ENCODE data around the gene RPH3AL.
"Not testable (repeated sequence)": the region's sequence is repeated elsewhere in the genome, so short reads cannot be mapped to it uniquely, and the experiment has no call there.

RPH3AL gene

DNA sequence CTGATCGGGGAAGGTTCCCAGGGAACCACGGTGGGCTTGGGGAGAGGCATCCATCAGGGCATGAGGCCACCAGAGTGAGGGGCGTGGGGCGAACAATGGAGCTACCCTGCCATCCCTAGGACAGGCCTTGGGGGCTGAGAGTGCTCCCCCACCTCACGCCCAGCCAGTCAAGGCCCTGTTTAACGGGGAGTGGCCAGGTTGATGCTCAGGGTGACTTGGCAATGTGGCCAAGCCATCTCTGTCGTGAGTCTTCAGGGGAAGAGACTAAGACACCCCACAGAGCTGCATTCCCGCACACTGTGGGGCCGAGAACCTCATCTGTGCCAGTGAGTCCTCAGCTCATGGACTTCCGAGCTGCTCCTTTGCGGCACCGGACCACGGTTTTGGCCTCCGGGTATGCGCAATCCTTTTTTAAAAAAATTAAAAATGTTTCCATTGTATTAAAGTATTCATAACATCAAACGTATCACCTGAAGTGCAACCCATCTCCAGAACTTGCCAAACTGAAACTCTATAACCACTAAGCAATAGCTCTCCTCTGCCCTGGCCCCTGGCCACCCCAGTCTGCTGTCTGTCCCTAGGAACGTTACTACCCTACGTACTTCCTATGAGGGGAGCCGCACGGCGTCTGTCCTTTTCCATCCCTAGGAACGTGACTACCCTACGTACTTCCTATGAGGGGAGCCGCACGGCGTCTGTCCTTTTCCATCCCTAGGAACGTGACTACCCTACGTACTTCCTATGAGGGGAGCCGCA lies 99.3 kb downstream of the RPH3AL start:
- no peak for DNase-seq

DNA sequence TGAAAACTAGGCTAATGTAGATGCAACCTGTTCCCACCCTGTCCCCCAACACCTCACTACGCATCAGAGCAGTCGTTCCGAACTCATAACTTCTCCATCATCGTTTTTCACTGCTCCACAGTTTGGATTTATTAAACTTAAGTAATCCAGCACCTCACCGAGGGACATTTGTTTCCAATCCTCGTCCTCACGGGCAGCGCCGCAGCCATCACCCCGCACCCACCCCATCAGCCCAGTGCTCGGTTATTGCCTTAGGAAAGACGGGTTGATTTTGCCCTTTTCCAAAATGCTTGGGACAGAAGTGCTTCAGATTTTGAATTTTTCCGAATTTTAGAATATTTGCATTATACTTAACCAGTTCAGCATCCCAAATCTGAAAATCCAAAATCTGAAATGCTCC lies 100.2 kb downstream of the RPH3AL start:
- no peak for DNase-seq

DNA sequence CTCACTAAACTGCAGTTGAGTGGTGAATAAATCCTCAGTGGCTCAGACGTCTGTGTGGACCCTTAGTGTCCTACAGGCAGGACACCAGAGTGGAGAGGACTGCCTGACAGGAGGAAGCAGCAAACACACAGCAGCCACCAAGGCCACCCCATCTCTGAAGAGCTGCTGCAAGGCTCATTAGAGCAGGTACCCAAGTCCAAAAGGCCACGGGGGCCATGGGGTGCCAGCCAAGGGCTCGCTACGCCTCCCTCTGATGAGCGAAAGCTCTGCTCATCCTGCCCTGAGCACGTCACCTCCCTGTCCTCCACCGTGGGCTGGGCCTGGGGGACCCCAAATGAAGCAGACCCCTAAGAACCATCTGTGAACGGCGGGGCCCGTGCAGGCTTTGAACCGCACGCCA lies 101.1 kb downstream of the RPH3AL start:
- DNase-seq: no peak

DNA sequence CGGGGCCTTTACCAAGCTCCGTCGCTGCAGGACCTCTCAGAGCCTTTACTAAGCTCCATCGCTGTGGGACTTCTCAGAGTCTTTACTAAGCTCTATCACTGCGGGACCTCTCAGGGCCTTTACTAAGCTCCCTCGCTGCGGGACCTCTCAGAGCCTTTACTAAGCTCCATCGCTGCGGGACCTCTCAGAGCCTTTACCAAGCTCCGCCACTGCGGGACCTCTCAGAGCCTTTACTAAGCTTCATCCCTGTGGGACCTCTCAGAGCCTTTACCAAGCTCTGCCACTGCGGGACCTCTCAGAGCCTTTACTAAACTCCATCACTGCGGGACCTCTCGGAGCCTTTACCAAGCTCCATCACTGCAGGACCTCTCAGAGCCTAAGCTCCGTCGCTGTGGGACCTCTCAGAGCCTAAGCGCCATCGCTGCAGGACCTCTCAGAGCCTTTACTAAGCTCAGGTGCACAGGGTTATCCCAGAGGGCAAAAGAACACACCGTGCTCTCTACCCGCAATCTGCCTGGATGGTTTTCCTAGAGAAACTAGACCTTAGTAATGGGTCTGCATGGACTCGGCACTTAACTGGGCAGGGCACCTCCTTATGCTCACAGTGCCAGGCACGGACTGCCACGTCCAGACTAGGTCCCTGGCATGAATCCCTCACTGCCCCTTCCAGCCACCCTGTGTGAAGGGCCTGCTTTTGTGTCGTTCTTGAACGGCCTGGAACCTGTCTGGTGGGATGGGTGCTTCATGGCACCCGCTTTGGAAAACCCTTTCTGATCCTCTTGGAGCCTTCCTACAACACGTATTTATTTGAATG lies 101.9 kb downstream of the RPH3AL start:
- no peak for DNase-seq

DNA sequence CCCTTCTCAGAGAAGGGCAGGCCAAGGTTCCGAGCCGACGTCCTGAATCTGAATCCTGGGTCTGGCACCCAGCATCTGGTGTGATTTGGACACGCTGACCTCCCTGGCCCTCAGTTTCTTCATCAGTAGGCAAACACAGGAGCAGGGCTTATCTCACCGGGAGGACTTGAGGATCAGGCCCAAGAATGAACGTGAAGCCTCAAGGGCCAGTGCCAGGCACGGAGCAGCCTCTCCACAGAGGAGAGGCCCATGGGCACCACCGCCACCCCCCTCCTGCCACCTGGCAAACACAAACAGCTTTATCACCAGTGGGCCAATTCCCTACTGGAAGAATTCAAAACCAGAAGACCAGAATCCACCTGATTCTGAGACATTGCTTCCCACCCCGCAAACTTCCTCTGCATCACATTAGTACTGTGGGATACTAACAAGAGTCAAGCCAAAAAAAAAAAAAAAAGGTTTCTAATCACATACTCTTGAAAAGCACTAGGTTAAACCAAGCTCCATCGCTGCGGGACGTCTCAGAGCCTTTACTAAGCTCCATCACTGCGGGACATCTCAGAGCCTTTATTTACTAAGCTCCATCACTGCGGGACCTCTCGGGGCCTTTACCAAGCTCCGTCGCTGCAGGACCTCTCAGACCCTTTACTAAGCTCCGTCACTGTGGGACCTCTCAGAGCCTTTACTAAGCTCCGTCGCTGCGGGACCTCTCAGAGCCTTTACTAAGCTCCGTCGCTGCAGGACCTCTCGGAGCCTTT lies 103.2 kb downstream of the RPH3AL start:
- no peak for DNase-seq

DNA sequence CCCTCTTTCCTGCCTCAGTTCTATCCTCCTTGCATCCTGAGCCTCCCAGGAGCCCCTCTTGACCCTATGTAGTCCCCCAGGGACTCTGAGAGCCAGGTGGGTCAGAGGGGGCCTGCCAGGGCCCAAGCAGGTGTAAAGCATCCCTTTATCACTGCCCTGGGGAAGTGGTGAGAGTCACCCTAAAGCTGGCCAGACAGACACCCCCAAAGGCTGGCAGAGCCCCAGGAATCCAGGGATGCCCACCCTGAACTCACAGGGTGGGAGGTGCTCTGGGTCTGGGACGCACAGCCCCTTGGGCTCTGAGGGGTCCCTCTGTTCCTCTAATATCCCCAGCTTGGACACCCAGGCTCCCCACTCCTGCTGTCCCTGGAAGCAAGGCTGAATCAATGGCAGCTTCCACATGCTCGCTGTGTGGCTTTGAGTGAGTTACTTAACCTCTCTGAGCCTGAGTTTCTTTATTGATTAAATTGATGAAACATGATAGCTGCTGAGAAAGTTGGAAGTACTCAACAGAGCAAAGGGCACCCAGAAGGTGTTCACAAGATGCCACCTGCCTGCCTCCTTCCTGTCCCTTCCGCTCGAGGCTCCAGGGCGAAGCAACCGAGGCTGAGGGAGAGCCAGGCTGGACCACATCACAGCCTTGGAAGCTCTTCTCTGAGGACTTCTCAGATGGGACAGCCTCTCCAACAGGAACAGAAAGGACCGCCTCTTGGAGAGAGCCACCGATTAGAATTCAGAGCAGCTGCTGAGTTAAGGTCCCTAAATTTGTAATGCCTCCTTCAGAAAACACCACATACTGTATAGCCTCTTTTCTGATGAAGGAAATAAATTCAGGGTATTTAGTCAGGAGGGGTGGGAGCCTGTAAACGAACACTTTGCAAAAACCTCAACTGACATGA lies 104.0 kb downstream of the RPH3AL start:
- no peak for DNase-seq

DNA sequence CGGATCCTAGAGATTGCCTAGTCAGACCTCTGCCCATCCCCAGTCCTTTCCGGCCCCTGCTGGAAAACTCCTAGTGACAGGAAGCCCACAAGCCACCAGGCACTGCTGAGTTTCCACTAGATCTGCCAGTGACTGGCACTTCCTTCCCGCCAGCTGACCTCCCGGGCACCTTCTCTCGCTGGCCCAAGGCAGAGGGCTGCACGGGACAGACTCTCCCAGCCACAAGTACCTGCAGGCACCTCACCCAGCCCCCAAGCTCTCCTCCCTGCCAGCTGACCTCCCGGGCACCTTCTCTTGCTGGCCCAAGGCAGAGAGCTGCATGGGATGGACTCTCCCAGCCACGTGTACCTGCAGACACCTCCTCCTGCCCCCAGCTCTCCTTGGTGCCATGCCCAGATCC lies 104.8 kb downstream of the RPH3AL start:
- DNase-seq: no peak

DNA sequence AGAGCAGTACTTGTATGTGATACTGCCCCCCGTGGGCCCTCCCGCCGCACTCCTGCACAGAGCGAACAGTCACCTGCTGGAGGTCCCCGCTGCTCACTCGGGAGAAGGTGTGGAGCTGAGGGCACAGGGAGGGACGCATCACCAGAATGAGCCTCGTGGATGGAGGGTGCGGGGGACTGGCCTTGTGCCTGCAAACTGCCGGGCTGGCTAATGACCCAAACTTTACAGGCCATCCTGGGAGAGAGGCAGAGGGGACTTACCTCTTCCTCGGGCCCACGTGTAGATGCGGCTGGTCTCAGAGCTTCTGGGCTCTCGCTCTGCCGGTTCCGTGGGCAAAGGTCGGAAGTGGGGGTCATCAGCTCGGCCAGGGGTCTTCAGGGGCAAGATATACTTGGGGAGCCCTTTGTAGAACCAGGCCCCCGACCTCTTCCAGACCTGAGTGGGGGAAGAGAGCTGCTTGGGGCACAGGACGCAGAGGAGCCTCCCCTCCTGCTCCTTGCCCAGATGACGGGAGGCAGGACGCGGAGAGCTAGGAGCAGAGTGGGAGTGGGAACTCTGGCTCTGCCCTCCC lies 105.7 kb downstream of the RPH3AL start:
- no peak for DNase-seq

DNA sequence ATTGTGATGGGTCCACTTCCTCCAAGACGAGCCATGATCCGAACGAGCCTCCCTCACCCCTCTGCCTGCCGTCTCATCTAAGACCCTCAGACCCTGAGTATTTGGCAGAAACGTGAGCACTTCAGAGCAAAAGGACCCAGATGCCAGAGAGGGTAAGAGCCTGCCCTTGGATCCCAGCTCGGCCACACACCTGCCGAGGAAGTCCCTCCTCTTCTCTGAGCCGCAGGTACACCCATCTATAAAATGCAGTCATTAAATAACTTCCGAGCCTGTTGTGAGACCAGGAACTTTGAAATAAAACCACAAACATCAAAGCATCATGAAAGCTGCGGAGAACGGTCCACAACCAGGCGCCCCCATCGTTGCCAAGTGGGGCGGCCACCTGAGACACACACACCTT lies 106.4 kb downstream of the RPH3AL start:
- DNase-seq: no peak

DNA sequence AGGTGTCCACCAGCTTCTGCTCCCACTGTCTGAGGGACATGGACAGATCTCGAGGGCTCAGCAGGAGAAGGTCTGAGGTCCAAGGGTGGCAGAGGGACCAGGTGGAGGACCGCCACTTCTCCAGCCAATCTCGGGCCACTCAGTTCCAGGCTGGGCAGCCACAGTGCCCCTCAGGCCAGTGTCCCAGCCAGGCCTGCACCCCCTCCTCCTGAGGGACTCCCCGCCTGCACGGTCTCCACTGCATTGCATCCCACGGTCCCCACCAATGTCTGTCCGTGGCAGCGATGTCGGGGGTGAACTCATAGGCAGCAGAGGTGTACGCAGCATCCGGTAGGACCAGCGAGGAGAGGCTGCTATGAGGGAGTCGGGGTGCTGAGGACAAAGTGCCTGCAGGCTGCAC lies 107.0 kb downstream of the RPH3AL start:
- DNase-seq: no peak

DNA sequence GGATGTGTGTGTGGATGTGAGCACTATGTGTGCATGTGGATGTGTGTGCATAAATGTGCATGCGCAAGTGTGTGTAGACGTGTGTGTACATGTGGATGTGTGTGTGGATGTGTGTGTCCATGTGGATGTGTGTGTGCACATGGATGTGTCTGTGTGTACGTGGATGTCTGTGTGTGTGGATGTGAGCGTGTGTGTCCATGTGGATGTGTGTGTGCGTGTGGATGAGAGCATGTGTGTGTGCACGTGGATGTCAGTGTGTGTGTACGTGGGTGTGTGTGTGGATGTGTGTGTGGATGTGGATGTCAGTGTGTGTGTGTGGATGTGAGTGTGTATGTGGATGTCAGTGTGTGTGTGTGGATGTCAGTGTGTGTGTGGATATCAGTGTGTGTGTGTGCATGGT lies 107.6 kb downstream of the RPH3AL start:
- DNase-seq: no peak

DNA sequence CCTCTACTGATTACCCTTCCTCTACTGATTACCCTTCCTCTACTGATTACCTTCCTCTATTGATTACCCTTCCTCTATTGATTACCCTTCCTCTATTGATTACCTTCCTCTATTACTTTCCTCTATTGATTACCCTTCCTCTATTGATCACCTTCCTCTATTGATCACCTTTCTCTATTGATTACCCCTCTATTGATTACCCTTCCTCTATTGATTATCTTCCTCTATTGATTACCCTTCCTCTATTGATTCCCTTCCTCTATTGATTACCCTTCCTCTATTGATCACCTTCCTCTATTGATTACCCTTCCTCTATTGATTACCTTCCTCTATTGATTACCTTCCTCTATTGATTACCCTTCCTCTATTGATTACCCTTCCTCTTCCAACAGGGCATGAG lies 108.7 kb downstream of the RPH3AL start:
- DNase-seq: not testable (repeated sequence)

DNA sequence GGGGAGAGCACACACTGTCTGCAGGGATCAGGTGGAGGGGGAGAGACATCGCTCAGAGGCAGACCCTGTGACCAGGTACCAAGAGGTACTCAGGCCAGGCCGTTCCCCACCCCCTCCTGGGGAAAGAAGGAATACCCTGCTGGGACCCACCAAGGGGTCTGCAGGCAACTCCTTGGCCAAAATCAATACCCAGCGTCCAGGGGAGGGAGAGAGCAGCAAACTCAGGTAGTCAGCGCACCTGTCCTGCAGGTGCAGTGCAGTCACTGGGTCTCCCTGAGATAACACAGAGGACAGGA lies 113.7 kb downstream of the RPH3AL start:
- DNase-seq: no peak

DNA sequence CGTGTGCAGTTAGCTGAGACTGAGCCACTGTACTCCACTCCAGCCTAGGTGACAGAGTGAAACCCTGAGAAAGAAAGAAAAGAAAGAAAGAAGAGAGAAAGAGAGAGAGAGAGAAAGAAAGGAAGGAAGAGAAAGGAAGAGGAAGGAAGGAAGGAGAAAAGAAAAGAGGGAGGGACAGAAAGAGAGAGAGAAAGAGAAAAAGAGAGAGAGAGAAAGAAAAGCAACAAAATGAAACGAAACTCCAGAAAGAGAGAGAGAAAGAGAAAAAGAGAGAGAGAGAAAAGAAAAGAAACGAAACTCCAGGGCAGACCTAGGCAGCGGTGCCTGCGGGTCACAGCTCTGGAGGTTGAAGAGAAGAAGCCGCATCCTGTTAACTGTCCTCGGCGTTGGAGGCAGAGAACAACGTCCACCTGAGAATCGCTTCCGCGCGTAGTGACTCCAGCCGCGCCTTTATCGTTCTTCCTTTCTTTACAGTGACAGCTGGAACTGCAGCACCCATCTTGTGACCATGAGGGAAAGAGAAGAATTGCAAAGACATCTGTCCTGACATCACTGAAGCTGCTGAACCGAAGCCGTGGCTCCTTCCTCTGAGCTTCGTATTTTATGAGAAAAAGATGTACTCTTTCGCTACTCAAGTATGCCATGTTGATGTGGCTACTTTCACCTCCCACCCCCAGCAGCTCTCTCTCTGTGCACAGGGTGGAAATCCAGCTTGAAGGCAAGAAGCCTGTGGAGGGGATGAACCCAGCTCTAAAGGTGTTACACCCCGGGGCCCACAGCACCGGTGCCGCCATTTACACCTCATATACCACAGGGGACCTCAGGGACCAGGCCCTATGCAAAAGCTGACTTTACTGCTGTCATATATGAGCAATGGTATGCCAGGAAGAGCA lies 114.3 kb downstream of the RPH3AL start:
- no peak for DNase-seq

DNA sequence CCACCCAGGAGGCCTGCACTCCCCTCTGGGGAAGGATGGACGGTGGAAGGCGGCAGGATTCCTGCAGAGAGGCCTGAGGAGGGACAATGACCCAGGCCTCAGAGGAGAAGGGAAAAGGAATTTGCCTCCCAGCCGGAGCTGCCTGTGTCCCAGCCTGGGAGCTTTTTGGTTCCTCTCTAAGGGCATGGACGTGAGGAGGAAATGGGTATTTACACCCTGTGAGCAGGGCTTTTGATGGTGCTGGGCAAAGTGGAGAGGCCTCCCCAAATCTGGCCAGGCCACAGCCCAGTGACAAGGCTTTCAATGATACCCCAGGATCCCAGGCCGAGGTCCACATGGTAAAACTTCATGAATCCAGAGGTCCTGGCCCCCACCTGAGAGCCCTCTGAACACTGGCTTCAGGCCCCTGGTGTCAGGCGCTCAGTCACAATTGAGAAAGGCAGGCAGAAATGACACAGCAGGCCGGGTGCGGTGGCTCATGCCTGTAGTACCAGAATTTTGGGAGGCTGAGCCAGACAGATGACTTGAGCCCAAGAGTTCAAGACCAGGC lies 115.1 kb downstream of the RPH3AL start:
- no peak for DNase-seq

DNA sequence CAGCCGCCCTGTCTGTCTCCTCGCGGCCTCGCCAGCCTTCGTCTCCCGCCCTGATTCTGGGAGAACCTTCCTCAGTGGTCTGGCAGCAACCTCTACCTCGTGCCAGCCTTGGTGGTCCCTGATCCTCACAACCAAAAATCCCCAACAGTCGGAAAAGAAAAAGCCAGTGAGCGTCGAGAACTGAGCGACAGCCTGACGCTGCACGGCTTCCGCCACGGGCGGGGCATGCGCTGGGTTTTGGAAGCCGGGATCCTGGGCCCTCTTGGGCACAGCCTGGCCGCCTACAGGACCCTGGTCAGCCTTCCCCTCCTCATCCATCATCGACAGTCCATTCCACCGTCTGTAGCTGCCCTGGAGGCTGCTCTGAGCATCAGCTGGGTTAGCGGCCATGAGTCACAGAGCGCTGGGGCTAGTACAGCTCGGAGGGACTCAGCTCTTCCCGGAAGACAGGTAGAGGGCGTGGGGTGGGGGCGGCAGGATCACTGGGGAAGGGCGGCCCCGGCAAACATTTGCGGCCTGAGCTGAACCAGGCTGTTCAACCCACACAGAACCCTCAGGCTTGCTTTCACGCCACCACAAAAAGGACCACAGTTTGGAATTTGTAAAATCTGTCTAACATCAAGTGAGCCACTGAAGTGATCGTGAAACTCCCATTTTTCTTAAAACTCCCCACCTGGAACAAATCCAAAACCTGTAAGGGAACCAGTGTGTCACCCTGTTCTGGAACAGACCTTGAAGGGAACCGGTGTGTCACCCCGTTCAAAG lies 115.8 kb downstream of the RPH3AL start:
- DNase-seq: no peak

DNA sequence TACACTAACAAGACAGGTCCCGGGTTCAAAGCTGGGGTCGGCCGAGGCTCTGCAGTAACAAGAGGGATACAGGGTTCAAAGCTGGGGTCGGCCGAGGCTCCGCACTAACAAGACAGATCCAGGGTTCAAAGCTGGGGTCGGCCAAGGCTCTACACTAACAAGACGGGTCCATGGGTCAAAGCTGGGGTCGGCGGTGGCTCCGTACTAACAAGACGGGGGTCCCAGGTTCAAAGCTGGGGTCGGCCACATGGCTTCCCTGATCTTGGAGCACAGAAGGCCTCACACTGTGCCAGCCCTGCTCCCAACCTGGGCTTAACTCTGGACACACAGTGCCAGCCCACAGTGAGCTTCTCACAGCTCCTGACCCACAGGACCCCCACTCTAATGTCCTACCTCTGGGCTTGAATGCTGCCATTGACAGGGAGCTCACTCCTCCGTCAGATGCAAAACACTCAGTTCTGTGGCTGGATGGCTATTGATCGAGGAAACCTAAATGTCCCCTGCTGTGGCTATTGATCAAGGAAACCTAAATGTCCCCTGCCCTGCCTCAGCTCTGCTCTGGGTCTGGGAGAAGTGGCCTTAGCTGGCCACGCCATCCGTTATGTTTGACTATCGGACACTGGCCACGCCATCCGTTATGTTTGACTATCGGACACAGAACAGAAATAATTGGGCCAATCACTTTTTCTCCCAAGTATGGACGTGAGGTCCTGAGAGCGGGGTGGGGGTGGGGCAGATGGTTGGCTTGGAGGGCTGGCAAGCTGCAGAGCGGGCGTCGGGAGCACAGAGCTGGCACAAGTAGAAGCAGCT lies 116.6 kb downstream of the RPH3AL start:
- no peak for DNase-seq

DNA sequence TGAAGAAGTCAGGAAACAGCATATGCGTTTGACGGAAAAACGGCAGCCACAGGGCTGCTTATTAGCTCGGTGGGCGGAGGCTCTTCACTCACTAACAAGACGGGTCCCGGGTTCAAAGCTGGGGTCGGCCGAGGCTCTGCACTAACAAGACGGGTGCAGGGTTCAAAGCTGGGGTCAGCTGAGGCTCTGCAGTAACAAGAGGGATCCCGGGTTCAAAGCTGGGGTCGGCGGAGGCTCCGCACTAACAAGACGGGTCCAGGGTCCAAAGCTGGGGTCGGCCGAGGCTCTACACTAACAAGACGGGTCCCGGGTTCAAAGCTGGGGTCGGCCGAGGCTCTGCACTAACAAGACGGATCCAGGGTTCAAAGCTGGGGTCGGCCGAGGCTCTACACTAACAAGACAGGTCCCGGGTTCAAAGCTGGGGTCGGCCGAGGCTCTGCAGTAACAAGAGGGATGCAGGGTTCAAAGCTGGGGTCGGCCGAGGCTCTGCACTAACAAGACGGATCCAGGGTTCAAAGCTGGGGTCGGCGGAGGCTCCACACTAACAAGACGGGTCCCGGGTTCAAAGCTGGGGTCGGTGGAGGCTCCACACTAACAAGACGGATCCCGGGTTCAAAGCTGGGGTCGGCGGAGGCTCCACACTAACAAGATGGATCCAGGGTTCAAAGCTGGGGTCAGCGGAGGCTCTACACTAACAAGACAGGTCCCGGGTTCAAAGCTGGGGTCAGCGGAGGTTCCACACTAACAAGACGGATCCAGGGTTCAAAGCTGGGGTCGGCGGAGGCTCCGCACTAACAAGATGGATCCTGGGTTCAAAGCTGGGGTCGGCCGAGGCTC lies 117.4 kb downstream of the RPH3AL start:
- not testable (repeated sequence) for DNase-seq

All from stimulated activated CD8-positive, alpha-beta memory T cell treated with anti-CD3 and anti-CD28 coated beads, Interleukin-4, amount 100 ng/mL, for 48 hours (primary cell).